Measurements from ENCODE around the gene MICAL1.
A peak's percentile ranks its signal among the peaks of the same experiment; 100 is the strongest.

Gene MICAL1

GRCh38 chr6:109482905-109483734, 27.5 kb upstream of the MICAL1 start, which contains the start of gene ZBTB24:
TSS of gene ZBTB24 (minus strand) at chr6:109483219. CDS start at chr6:109482026, 1,193 bp downstream.
- Mint-ChIP-seq H3K4me3 (peak within 1 kb of the TSS; percentile 94), H3K36me3 (peaks cover 37% of the 10 kb centered on the region), H3K27ac (peak within 1 kb of the TSS; percentile 90), H3K9me3 (peaks cover 2% of the 10 kb centered on the region), H3K27me3 (peaks cover 7% of the 10 kb centered on the region), H3K4me1 (peaks cover 51% of the 10 kb centered on the region)
- CTCF ChIA-PET, result interaction anchor here (0.9 kb wide), 1 partner anchor 26 kb away, joined by 4 read pairs; no protein-coding TSS in a partner anchor
- peak; percentile 92 for DNase-seq

- H3K27me3 Mint-ChIP-seq, result peaks cover 7% of the 10 kb centered on the region
- DNase-seq, result no peak
- CTCF ChIA-PET, result interaction anchor here (1.0 to 1.8 kb wide), 3 partner anchors 10 to 98 kb away, joined by 3 to 5 read pairs (median 3); partner anchors contain the start of gene CD164
- H3K4me3 Mint-ChIP-seq, result peak overlapping the region; percentile 94
- H3K9me3 Mint-ChIP-seq, result peaks cover 2% of the 10 kb centered on the region
- H3K4me1 Mint-ChIP-seq, result peaks cover 70% of the 10 kb centered on the region
- H3K27ac Mint-ChIP-seq, result peak overlapping the region; percentile 90
- H3K36me3 Mint-ChIP-seq, result peaks cover 56% of the 10 kb centered on the region
Measured at GRCh38 chr6:109480993-109481480, 25.5 kb upstream of the MICAL1 start.

GRCh38 chr6:109478841-109479624, 23.5 kb upstream of the MICAL1 start:
- peak overlapping the region; percentile 74 for H3K4me3 Mint-ChIP-seq
- no peak for DNase-seq

GRCh38 chr6:109478222-109478805, 22.7 kb upstream of the MICAL1 start:
- CTCF ChIA-PET, result interaction anchor here (0.8 kb wide), 1 partner anchor 12 kb away, joined by 3 read pairs; no protein-coding TSS in a partner anchor
- no peaks in the 10 kb centered on the region for H3K27me3 Mint-ChIP-seq
- H3K27ac Mint-ChIP-seq, result peak overlapping the region; percentile 81
- DNase-seq, result no peak
- H3K9me3 Mint-ChIP-seq, result peaks cover 2% of the 10 kb centered on the region
- peaks cover 76% of the 10 kb centered on the region for H3K36me3 Mint-ChIP-seq
- peaks cover 75% of the 10 kb centered on the region for H3K4me1 Mint-ChIP-seq
- H3K4me3 Mint-ChIP-seq, result peak overlapping the region; percentile 74

More at GRCh38 chr6:109478841-109479624, 23.5 kb upstream of the MICAL1 start:
- peaks cover 76% of the 10 kb centered on the region for H3K4me1 Mint-ChIP-seq
- H3K9me3 Mint-ChIP-seq, result peaks cover 2% of the 10 kb centered on the region
- H3K27ac Mint-ChIP-seq, result peak overlapping the region; percentile 81
- H3K27me3 Mint-ChIP-seq, result no peaks in the 10 kb centered on the region
- H3K36me3 Mint-ChIP-seq, result peaks cover 70% of the 10 kb centered on the region
- CTCF ChIA-PET, result interaction anchor here (0.8 to 1.8 kb wide), 2 partner anchors 12 to 13 kb away, joined by 3 to 5 read pairs; no protein-coding TSS in a partner anchor

- CTCF ChIA-PET, result interaction anchor here (1.3 kb wide), 1 partner anchor 14 kb away, joined by 3 read pairs; no protein-coding TSS in a partner anchor
- Mint-ChIP-seq H3K4me1 (peaks cover 81% of the 10 kb centered on the region), H3K9me3 (peaks cover 2% of the 10 kb centered on the region), H3K4me3 (peak overlapping the region; percentile 74), H3K36me3 (peaks cover 82% of the 10 kb centered on the region), H3K27ac (peak overlapping the region; percentile 64), H3K27me3 (no peaks in the 10 kb centered on the region)
- no peak for DNase-seq
Measured at GRCh38 chr6:109477725-109478124, 22.2 kb upstream of the MICAL1 start.

- Mint-ChIP-seq H3K27ac (peak overlapping the region; percentile 64), H3K4me3 (peak overlapping the region; percentile 74), H3K36me3 (peaks cover 86% of the 10 kb centered on the region), H3K4me1 (peaks cover 83% of the 10 kb centered on the region), H3K9me3 (peaks cover 2% of the 10 kb centered on the region), H3K27me3 (no peaks in the 10 kb centered on the region)
- no peak for DNase-seq
- CTCF ChIA-PET, result interaction anchor here (1.3 kb wide), 1 partner anchor 15 kb away, joined by 3 read pairs; no protein-coding TSS in a partner anchor
Measured at GRCh38 chr6:109477184-109477583, 21.6 kb upstream of the MICAL1 start.

GRCh38 chr6:109475625-109476024, 20.1 kb upstream of the MICAL1 start:
- peaks cover 79% of the 10 kb centered on the region for H3K4me1 Mint-ChIP-seq
- no peak overlapping the region for H3K27ac Mint-ChIP-seq
- DNase-seq, result no peak
- peaks cover 87% of the 10 kb centered on the region for H3K36me3 Mint-ChIP-seq
- no peaks in the 10 kb centered on the region for H3K27me3 Mint-ChIP-seq
- H3K9me3 Mint-ChIP-seq, result no peaks in the 10 kb centered on the region
- CTCF ChIA-PET, result no interaction called here
- no peak overlapping the region for H3K4me3 Mint-ChIP-seq

- Mint-ChIP-seq H3K36me3 (peaks cover 88% of the 10 kb centered on the region), H3K4me3 (no peak overlapping the region), H3K27me3 (no peaks in the 10 kb centered on the region), H3K9me3 (no peaks in the 10 kb centered on the region), H3K4me1 (peaks cover 73% of the 10 kb centered on the region), H3K27ac (peak overlapping the region; percentile 39)
- no peak for DNase-seq
- CTCF ChIA-PET, result no interaction called here
Measured at GRCh38 chr6:109474995-109475394, 19.4 kb upstream of the MICAL1 start.

GRCh38 chr6:109473120-109473519, 17.5 kb upstream of the MICAL1 start:
- H3K36me3 Mint-ChIP-seq, result peaks cover 86% of the 10 kb centered on the region
- no peak for DNase-seq
- no peaks in the 10 kb centered on the region for H3K9me3 Mint-ChIP-seq
- no peak overlapping the region for H3K4me3 Mint-ChIP-seq
- H3K27me3 Mint-ChIP-seq, result no peaks in the 10 kb centered on the region
- no peak overlapping the region for H3K27ac Mint-ChIP-seq
- peaks cover 67% of the 10 kb centered on the region for H3K4me1 Mint-ChIP-seq
- CTCF ChIA-PET, result interaction anchor here (0.7 kb wide), 1 partner anchor 205 kb away, joined by 3 read pairs; no protein-coding TSS in a partner anchor

GRCh38 chr6:109472132-109472995, 16.8 kb upstream of the MICAL1 start:
- Mint-ChIP-seq H3K9me3 (no peaks in the 10 kb centered on the region), H3K27ac (peak overlapping the region; percentile 12), H3K27me3 (no peaks in the 10 kb centered on the region), H3K4me3 (no peak overlapping the region), H3K36me3 (peaks cover 86% of the 10 kb centered on the region), H3K4me1 (peaks cover 59% of the 10 kb centered on the region)
- DNase-seq, result no peak
- CTCF ChIA-PET, result no interaction called here

GRCh38 chr6:109471105-109471810, 15.7 kb upstream of the MICAL1 start:
- DNase-seq, result no peak
- Mint-ChIP-seq H3K27me3 (no peaks in the 10 kb centered on the region), H3K9me3 (no peaks in the 10 kb centered on the region), H3K4me3 (no peak overlapping the region), H3K27ac (no peak overlapping the region), H3K36me3 (peaks cover 84% of the 10 kb centered on the region), H3K4me1 (peaks cover 50% of the 10 kb centered on the region)
- CTCF ChIA-PET, result no interaction called here

- H3K4me3 Mint-ChIP-seq, result no peak overlapping the region
- H3K9me3 Mint-ChIP-seq, result no peaks in the 10 kb centered on the region
- H3K36me3 Mint-ChIP-seq, result peaks cover 84% of the 10 kb centered on the region
- H3K4me1 Mint-ChIP-seq, result peaks cover 43% of the 10 kb centered on the region
- CTCF ChIA-PET, result no interaction called here
- DNase-seq, result no peak
- no peaks in the 10 kb centered on the region for H3K27me3 Mint-ChIP-seq
- peak overlapping the region; percentile 12 for H3K27ac Mint-ChIP-seq
Measured at GRCh38 chr6:109469591-109470189, 14.1 kb upstream of the MICAL1 start.
